Osteocyte (in vitro differentiated cells): ENCODE data around the gene GCN1. TPM values are rescaled to one million over a fixed set of nuclear protein-coding genes. Genes with fewer than 3 reads are reported as not detected.

Experiments
- DNase-seq: peaks from one replicate; pipeline ENCODE4 v3.0.0; 2021; ENCODE audit warnings: mixed read lengths; ENCODE audit not compliant: unreplicated experiment; ENCODE audit errors: extremely low spot score
- H3K27ac Mint-ChIP-seq: one replicate; pipeline ENCODE4 v1.8.0; 2021; ENCODE audit warnings: mild to moderate bottlenecking, mixed read lengths; ENCODE audit not compliant: unreplicated experiment
- H3K27me3 Mint-ChIP-seq: one replicate; pipeline ENCODE4 v1.8.0; 2021; ENCODE audit warnings: mixed read lengths; ENCODE audit not compliant: unreplicated experiment
- H3K36me3 Mint-ChIP-seq: one replicate; pipeline ENCODE4 v1.8.0; 2021; ENCODE audit warnings: mixed read lengths; ENCODE audit not compliant: unreplicated experiment
- H3K4me1 Mint-ChIP-seq: one replicate; pipeline ENCODE4 v1.8.0; 2021; ENCODE audit warnings: mixed read lengths; ENCODE audit not compliant: unreplicated experiment
- H3K4me3 Mint-ChIP-seq: one replicate; pipeline ENCODE4 v1.8.0; 2021; ENCODE audit warnings: mild to moderate bottlenecking, moderate library complexity, mixed read lengths; ENCODE audit not compliant: unreplicated experiment
- H3K9me3 Mint-ChIP-seq: one replicate; pipeline ENCODE4 v1.8.0; 2021; ENCODE audit warnings: mixed read lengths; ENCODE audit not compliant: unreplicated experiment
- total RNA-seq: library from RNA; stranded (reverse); gene quantifications from 2 replicates; pipeline ENCODE4 v1.2.1, GENCODE V29; 2021
- TF ChIP-seq, protein P1 (sequence below): fragments of 200-600 bp; sonication (generic); IDR thresholded peaks from 2 replicates; pipeline ENCODE4 v1.5.0; 2021; ENCODE audit warnings: antibody characterized with exemption, mild to moderate bottlenecking, moderate library complexity

Gene GCN1
- total RNA-seq, 1 donor from 2014 or later: 115 TPM

DNA sequence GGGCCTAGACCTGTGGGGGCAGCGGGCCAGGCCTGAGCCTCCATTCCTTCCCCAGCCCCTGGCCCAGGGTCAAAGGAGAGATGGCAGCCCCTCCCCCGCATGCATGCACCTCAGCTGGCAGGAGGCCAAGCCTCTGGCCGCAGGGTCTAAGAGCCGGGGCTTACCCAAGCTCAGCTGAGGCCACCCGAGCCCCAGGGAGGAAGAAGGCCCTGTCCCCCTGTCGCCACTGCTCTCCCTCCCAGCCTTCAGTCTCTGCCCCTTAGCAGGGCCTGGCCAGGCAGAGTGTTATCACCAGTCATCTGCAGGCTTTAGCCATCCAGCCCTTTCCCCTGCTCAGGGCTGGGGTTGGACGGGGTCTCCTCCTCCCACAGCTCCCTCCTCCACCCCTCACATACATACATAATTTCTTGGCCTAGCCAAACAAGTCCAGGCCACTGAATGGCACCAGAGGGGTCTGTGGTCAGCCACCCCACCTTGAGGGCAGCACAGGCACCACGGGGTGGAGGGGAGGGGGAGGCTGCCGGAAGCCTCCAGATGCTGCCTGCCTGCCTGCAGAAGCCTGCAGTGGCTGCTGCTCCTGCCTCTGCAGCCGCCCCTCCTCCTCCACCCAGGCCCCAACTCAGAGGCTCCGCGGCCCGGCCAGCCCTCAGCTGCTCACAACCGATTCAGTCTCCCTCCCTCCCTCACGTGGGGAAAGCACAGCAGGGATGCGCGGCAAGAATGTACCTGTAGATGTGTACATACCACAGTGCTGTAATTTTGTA is 100.7 kb downstream of the GCN1 start:
- Mint-ChIP-seq H3K27me3 (no peaks in the 10 kb centered on the region), H3K4me3 (no peak overlapping the region), H3K4me1 (peaks cover 2% of the 10 kb centered on the region), H3K9me3 (no peaks in the 10 kb centered on the region), H3K27ac (no peak overlapping the region), H3K36me3 (peaks cover 19% of the 10 kb centered on the region)
- no peak for DNase-seq
- TF ChIP-seq, protein P1, sequence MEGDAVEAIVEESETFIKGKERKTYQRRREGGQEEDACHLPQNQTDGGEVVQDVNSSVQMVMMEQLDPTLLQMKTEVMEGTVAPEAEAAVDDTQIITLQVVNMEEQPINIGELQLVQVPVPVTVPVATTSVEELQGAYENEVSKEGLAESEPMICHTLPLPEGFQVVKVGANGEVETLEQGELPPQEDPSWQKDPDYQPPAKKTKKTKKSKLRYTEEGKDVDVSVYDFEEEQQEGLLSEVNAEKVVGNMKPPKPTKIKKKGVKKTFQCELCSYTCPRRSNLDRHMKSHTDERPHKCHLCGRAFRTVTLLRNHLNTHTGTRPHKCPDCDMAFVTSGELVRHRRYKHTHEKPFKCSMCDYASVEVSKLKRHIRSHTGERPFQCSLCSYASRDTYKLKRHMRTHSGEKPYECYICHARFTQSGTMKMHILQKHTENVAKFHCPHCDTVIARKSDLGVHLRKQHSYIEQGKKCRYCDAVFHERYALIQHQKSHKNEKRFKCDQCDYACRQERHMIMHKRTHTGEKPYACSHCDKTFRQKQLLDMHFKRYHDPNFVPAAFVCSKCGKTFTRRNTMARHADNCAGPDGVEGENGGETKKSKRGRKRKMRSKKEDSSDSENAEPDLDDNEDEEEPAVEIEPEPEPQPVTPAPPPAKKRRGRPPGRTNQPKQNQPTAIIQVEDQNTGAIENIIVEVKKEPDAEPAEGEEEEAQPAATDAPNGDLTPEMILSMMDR: no peak

DNA sequence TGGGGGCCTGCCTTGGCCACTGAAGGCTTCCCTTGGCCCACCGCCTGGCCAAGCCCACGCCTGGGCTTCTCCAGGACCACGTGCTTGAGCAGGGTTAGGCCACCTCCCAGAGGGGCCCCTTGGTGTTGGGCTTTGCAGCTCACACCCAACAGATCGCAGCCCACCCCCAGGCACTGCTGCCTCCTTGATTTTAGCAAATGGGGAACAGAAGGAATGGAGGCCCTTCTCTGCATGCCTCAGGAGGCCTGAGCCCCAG is 101.3 kb downstream of the GCN1 start:
- no peak overlapping the region for H3K4me3 Mint-ChIP-seq
- H3K4me1 Mint-ChIP-seq: peaks cover 2% of the 10 kb centered on the region
- H3K27ac Mint-ChIP-seq: no peak overlapping the region
- H3K27me3 Mint-ChIP-seq: no peaks in the 10 kb centered on the region
- no peaks in the 10 kb centered on the region for H3K9me3 Mint-ChIP-seq
- TF ChIP-seq, protein P1: no peak
- H3K36me3 Mint-ChIP-seq: peaks cover 16% of the 10 kb centered on the region
- no peak for DNase-seq

DNA sequence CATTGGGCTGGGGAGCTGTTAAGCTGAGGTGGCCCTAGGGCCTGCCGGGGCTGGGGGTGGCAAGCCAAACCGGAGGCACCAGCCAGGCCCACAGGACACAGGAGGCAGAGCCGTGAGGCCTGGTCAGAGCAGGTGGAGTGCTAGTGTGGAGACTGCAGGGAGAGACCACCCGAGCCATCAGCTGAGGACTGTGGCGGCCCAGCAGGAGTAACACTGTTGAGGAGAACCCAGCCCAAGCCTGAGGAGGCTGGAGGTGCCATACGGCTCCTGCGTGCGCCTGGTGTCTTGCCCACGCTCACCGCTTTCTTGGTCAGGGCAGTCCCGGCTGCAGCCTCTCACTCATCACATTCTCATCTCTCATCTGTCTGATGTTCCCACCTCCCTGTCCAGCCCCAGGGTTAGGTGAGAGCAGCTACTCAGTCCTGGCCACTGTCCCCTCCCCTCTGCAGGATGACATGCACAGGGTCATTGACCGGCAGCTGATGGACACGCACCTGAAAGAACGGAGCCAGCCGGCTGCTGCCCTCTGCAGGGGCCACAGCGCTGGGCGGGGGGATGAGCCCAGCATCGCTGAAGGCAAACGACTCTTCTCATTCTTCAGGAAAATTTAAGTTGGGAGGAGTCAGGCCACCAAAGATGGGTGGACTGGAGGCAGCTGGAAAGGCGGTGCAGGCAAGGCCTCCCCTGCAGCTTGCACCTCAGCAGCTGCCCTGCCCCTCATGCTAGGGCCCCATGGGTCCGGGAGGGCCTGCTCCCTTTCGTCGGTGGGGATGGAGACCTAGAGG is 101.8 kb downstream of the GCN1 start:
- H3K9me3 Mint-ChIP-seq: no peaks in the 10 kb centered on the region

DNA sequence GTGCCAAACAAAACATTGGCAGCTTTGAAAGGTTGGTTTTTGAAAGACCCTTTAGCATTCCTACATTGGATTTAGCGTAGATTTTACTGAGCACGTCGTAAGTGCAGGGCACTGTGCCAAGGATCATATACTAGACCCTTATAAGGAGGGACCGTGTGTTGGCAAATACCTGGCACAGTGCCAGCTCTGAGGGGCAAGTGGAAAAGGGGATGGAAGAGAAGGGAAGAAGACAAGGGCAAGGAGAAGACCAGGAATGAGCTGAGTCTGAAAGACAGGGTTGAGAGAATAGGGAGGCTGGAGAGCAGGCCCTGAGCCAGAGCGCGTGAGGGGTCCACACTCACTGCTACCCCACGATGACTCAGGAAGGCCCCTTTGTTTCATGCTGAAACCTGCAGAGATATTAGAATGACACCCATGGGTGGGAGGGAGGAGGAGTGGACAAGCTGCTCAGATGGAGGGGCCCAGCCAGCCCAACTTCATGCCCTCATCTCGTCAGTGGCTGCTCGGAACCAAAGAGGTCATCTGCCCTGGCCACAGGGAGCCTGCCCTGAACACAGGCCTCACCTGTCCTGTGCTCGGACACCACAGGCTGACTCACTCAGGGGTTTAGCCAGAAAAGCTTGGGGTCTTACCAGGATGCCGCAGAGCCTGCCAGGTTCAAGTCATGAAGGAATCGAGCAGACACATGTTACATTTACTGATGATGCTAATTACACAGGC is 103.0 kb downstream of the GCN1 start:
- TF ChIP-seq, protein P1: no peak
- H3K36me3 Mint-ChIP-seq: peaks cover 12% of the 10 kb centered on the region
- no peak overlapping the region for H3K4me3 Mint-ChIP-seq
- H3K27me3 Mint-ChIP-seq: no peaks in the 10 kb centered on the region
- DNase-seq: no peak
- peaks cover 12% of the 10 kb centered on the region for H3K4me1 Mint-ChIP-seq
- no peak overlapping the region for H3K27ac Mint-ChIP-seq
- H3K9me3 Mint-ChIP-seq: no peaks in the 10 kb centered on the region

More for the DNA sequence above, 101.8 kb downstream of the GCN1 start:
- H3K4me1 Mint-ChIP-seq: peaks cover 2% of the 10 kb centered on the region
- TF ChIP-seq, protein P1: no peak
- no peaks in the 10 kb centered on the region for H3K27me3 Mint-ChIP-seq
- no peak overlapping the region for H3K27ac Mint-ChIP-seq
- DNase-seq: no peak
- peaks cover 12% of the 10 kb centered on the region for H3K36me3 Mint-ChIP-seq
- no peak overlapping the region for H3K4me3 Mint-ChIP-seq
